ENCODE data around the gene KCNAB1. TPM values are rescaled to one million over a fixed set of nuclear protein-coding genes. Genes with fewer than 3 reads are reported as not detected.

The KCNAB1 gene
- total and polyA plus RNA-seq, 4 donors, result 0.76 to 2.8 (median 1.0) TPM

GRCh38 chr3:156474560-156475389 is 354.4 kb downstream of the KCNAB1 start:
- DNase-seq (ENCODE audit: low spot score), result no peak

GRCh38 chr3:156477323-156477722 is 356.9 kb downstream of the KCNAB1 start:
- Histone ChIP-seq H3K36me3 (ENCODE audit: control insufficient read depth in 4 of 4, insufficient read depth in 3 of 4, low read depth in 1 of 4, low read length in 3 of 4) (no peaks in the 10 kb centered on the region), H3K27me3 (ENCODE audit: control insufficient read depth in 4 of 4, insufficient read depth in 4 of 4, low read length in 3 of 4) (no peaks in the 10 kb centered on the region), H3K4me3 (ENCODE audit: low read depth in 1 of 3, low read length in 3 of 3) (no peak overlapping the region), H3K27ac (ENCODE audit: low read depth in 1 of 2, low read length in 2 of 2) (no peak overlapping the region), H3K9me3 (ENCODE audit: control insufficient read depth in 4 of 4, low read length in 3 of 4) (no peaks in the 10 kb centered on the region), H3K9ac (ENCODE audit: low read depth in 1 of 2, low read length in 2 of 2) (no peak overlapping the region), H3K4me1 (ENCODE audit: control insufficient read depth in 4 of 4, insufficient read depth in 4 of 4, low read length in 3 of 4) (no peaks in the 10 kb centered on the region)
- TF ChIP-seq, protein P1, sequence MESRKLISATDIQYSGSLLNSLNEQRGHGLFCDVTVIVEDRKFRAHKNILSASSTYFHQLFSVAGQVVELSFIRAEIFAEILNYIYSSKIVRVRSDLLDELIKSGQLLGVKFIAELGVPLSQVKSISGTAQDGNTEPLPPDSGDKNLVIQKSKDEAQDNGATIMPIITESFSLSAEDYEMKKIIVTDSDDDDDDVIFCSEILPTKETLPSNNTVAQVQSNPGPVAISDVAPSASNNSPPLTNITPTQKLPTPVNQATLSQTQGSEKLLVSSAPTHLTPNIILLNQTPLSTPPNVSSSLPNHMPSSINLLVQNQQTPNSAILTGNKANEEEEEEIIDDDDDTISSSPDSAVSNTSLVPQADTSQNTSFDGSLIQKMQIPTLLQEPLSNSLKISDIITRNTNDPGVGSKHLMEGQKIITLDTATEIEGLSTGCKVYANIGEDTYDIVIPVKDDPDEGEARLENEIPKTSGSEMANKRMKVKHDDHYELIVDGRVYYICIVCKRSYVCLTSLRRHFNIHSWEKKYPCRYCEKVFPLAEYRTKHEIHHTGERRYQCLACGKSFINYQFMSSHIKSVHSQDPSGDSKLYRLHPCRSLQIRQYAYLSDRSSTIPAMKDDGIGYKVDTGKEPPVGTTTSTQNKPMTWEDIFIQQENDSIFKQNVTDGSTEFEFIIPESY (IDR thresholded peaks at IDR 0.05), result no peak
- WGBS, result 87% methylated on average over 1 of the region's 1 CpG
- DNase-seq (ENCODE audit: low spot score), result no peak

More at GRCh38 chr3:156474560-156475389, 354.4 kb downstream of the KCNAB1 start:
- WGBS, result 53% methylated on average over 12 of the region's 12 CpGs
- Histone ChIP-seq H3K4me3 (ENCODE audit: low read depth in 1 of 3, low read length in 3 of 3) (no peak overlapping the region), H3K4me1 (ENCODE audit: control insufficient read depth in 4 of 4, insufficient read depth in 4 of 4, low read length in 3 of 4) (no peaks in the 10 kb centered on the region), H3K9me3 (ENCODE audit: control insufficient read depth in 4 of 4, low read length in 3 of 4) (no peaks in the 10 kb centered on the region), H3K27me3 (ENCODE audit: control insufficient read depth in 4 of 4, insufficient read depth in 4 of 4, low read length in 3 of 4) (no peaks in the 10 kb centered on the region), H3K36me3 (ENCODE audit: control insufficient read depth in 4 of 4, insufficient read depth in 3 of 4, low read depth in 1 of 4, low read length in 3 of 4) (no peaks in the 10 kb centered on the region), H3K9ac (ENCODE audit: low read depth in 1 of 2, low read length in 2 of 2) (no peak overlapping the region), H3K27ac (ENCODE audit: low read depth in 1 of 2, low read length in 2 of 2) (no peak overlapping the region)
- TF ChIP-seq, protein P2, sequence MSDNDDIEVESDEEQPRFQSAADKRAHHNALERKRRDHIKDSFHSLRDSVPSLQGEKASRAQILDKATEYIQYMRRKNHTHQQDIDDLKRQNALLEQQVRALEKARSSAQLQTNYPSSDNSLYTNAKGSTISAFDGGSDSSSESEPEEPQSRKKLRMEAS (IDR thresholded peaks at IDR 0.05), result no peak
- TF ChIP-seq RAD21 (IDR thresholded peaks at IDR 0.05), result peak in 1 of 2 donors; percentile 26
- TF ChIP-seq EGR1 (IDR thresholded peaks at IDR 0.05; ENCODE audit: low read depth in 2 of 2), result no peak
- peak; percentile 26 for TF ChIP-seq CTCF (IDR thresholded peaks at IDR 0.05; ENCODE audit: low read depth, low read length, missing input control)

- WGBS, result 84% methylated on average over 2 of the region's 2 CpGs
Observed at GRCh38 chr3:156478891-156479290, 358.5 kb downstream of the KCNAB1 start.

More at GRCh38 chr3:156478891-156479290, 358.5 kb downstream of the KCNAB1 start:
- Histone ChIP-seq H3K36me3 (ENCODE audit: control insufficient read depth in 4 of 4, insufficient read depth in 3 of 4, low read depth in 1 of 4, low read length in 3 of 4) (no peaks in the 10 kb centered on the region), H3K4me1 (ENCODE audit: control insufficient read depth in 4 of 4, insufficient read depth in 4 of 4, low read length in 3 of 4) (no peaks in the 10 kb centered on the region), H3K9ac (ENCODE audit: low read depth in 1 of 2, low read length in 2 of 2) (no peak overlapping the region), H3K27ac (ENCODE audit: low read depth in 1 of 2, low read length in 2 of 2) (no peak overlapping the region), H3K27me3 (ENCODE audit: control insufficient read depth in 4 of 4, insufficient read depth in 4 of 4, low read length in 3 of 4) (no peaks in the 10 kb centered on the region), H3K9me3 (ENCODE audit: control insufficient read depth in 4 of 4, low read length in 3 of 4) (no peaks in the 10 kb centered on the region), H3K4me3 (ENCODE audit: low read depth in 1 of 3, low read length in 3 of 3) (no peak overlapping the region)
- no peak for DNase-seq (ENCODE audit: low spot score)
- TF ChIP-seq CTCF (IDR thresholded peaks at IDR 0.05; ENCODE audit: low read depth, low read length, missing input control), result no peak
- TF ChIP-seq, protein P3, sequence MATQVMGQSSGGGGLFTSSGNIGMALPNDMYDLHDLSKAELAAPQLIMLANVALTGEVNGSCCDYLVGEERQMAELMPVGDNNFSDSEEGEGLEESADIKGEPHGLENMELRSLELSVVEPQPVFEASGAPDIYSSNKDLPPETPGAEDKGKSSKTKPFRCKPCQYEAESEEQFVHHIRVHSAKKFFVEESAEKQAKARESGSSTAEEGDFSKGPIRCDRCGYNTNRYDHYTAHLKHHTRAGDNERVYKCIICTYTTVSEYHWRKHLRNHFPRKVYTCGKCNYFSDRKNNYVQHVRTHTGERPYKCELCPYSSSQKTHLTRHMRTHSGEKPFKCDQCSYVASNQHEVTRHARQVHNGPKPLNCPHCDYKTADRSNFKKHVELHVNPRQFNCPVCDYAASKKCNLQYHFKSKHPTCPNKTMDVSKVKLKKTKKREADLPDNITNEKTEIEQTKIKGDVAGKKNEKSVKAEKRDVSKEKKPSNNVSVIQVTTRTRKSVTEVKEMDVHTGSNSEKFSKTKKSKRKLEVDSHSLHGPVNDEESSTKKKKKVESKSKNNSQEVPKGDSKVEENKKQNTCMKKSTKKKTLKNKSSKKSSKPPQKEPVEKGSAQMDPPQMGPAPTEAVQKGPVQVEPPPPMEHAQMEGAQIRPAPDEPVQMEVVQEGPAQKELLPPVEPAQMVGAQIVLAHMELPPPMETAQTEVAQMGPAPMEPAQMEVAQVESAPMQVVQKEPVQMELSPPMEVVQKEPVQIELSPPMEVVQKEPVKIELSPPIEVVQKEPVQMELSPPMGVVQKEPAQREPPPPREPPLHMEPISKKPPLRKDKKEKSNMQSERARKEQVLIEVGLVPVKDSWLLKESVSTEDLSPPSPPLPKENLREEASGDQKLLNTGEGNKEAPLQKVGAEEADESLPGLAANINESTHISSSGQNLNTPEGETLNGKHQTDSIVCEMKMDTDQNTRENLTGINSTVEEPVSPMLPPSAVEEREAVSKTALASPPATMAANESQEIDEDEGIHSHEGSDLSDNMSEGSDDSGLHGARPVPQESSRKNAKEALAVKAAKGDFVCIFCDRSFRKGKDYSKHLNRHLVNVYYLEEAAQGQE (IDR thresholded peaks at IDR 0.05), result no peak
- TF ChIP-seq GABPA (IDR thresholded peaks at IDR 0.05 in 1 of 2, conservative IDR thresholded peaks at IDR 0.05 in 1 of 2), result no peak
- no peak for TF ChIP-seq FOXA2 (IDR thresholded peaks at IDR 0.05)
- TF ChIP-seq SP1 (IDR thresholded peaks at IDR 0.05), result no peak
- TF ChIP-seq, protein P4, sequence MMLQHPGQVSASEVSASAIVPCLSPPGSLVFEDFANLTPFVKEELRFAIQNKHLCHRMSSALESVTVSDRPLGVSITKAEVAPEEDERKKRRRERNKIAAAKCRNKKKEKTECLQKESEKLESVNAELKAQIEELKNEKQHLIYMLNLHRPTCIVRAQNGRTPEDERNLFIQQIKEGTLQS (IDR thresholded peaks at IDR 0.05), result no peak

Data from liver (tissue), 9 donors.